ENCODE measurements around the gene LEF1.

Gene LEF1

DNA sequence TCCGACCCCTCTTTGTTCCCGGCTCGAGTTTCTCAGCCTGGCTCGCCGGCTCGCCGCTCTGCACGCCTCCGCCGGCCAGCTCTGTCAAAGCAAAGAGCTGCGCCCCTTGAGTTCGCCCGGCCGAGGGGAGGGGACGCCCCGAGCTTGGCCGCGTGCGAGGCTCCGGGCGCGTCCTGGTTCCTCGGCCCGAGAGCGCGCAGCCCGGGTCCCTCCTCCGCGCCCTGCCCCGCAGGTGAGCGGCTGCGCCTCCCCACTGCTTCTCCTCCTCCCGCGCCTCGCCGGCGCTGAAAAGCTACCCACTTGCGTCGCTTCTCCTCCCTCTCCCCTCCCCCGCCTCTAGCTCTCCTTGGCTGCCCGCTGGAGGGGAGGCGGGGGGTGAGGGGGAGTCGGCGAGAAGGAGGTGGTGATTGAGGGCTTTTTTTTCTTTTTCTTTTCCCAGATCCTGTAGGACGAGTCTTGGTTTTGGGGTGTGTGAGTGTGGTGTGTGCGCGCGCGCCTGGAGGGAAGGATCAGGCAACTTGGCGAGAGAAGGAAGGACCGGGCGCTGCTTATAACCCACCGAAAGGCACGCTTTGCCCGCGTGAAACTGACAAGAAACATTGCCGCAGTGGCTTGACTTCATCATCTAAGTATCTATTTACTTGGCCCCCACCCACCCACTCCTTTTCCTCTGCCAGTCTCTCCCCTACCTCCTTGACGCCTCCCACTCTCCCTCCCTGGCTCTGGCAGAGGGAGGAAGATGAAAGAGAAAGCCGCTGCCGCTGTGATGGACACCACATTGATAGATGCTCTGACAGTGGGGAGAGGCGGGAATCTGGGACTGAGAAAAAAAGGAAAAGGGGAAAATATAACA, at the start of gene LEF1:
LEF1 (minus strand) TSS at position 262 of the 853 bp plus-strand sequence. CDS start 1,165 bp downstream, outside the sequence.
- DNase-seq (ENCODE audit: low read depth in 2 of 2) = peak; percentile 55 to 72

DNA sequence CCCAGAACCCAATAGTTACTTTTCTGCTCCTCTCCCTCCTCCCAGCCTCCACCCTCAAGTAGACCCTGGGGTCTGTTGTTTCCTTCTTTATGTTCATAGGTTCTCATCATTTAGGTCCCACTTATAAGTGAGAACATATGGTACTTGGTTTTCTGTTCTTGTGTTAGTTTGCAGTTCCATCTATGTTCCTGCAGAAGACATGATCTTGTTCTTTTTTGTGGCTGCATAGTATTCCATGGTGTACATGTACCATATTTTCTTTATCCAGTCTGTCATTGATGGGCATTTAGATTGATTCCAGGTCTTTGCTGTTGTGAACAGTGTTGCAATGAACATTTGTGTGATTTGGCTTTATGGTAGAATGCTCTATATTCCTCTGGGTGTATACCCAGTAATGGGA, 47.8 kb upstream of the LEF1 start:
- DNase-seq (ENCODE audit: low read depth in 2 of 2) = no peak

DNA sequence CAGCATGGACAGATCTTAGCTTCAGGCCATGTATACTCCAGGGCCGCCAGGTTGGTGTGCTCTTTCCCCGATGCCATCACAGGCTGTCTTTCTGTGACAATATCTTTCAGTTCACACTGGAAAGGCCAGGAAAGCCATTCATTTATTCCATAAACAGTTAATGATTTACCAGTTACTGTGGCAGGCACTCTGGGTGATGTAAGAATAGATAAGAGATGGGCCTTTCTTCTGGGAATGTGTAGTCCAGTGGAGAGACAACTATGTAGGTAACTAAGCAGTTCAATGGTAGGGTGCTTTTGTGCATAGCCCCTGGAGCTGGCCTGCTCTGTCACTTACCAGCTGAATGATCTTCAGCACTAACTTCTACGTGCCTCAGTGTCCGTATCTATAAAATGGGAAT, 46.3 kb upstream of the LEF1 start:
- no peak for DNase-seq (ENCODE audit: low read depth in 2 of 2)

DNA sequence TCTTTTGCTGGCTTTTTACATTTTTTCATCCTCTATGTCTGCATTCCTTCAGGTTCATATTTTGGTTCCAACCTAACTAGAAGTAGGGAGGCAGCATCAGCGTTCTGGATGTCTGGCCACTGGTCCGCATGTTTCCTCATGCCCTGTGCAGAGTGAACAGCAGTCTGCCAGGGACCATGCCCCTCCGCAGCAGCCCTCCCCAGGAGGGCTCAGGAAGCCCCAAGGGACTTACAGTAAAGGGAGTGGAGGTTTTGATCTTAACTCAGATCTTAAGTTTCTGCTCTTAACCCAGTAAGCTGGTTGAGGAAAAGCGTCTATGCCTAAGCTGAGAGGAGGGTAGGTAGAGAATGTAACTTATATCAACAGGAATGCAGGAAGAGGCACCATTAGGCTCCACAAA, 45.0 kb upstream of the LEF1 start:
- no peak for DNase-seq (ENCODE audit: low read depth in 2 of 2)

DNA sequence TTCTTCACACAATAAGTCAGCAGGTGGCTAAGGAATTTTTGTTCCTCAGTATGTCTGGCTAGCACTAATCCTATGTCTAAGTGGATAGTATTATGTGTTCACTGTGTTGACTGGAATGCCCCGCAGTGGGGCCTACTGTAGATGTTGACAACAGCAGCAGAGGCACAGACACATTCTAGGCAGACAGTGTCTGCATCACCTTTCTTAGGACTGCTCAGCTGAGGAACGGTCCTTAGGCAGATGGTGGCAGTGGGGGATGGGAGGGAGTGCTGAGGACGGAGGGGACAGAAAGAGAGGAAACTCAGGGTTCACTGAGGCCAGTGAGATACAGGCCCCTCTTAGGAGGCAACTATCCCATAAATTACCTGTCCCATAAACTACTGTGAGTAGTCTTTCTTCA, 44.6 kb upstream of the LEF1 start:
- DNase-seq (ENCODE audit: low read depth in 2 of 2) = no peak

DNA sequence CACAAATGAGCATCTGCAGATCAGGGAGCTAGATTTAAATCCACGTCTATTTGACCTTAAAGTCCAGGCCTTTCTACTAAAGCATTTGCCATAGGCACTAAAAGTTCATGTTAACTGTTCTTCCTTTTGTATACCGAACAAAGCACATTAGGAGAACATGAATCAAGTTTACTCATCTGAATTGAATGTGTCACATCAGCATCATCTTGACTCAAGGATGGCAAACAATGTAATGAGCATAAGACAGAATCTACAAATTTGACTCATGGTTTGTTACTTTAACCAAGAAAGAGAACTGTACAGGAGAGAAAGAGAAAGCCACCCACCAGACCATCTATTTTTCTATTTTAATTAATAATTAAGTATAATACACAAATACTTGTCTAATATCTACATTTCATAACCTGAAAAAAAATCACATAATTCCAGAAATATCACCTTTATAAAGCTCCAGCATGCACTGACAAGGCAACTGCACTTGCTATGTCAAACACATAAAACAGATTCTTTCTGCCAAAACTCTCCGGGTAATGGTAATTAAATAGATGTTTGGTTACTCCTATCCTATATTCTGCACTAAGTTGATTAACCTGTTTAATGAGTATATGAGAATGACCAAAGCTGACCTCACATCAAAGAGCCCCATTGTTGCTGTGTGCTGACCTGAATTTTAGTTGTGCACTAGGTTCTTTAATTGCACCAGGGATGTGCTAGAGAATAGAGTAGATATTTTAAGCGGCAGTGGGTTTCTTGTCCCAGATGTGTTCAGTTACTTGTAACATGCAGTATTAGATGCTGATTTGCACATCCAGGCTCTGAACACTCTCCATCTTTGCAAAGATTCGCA, 42.5 kb upstream of the LEF1 start:
- DNase-seq (ENCODE audit: low read depth in 2 of 2) = no peak

DNA sequence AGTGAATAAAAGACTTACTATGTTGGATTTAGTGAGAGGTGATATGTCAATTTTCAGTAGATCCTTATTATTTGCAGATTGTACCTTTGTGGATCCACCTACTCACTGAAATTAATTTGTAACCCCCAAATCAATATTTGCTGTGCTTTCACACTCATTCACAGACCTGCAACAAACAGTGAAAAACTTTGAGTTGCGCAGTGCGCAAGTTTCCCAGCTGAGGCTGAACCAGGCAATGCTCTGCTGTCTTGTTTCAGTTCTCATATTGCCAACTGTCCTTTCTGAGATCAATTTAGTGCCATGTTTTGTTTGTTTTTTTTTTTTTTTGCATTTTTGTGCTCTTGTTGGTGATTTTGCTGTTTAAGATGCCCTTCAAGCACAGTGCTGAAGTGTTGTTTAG, 40.8 kb upstream of the LEF1 start:
- no peak for DNase-seq (ENCODE audit: low read depth in 2 of 2)

DNA sequence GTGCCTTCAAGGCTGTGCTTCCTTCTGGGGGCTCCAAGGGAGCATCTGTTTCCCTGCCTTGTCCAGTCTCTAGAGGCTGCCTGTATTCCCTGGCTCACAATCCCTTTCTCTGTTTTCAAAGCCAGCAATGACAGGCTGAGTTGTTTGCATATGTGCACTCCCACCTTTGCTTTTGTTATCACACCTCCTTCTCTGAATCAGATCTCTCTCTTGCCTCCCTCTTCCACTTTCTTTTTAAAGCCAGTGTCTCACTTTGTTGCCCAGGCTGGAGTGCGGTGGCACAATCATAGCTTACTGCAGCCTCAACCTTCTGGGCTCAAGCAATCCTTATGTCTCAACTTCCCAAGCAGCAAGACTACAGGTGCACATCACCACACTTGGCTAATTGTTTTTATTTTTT, 37.1 kb upstream of the LEF1 start:
- DNase-seq (ENCODE audit: low read depth in 2 of 2) = peak in 1 of 2 donors; percentile 6

DNA sequence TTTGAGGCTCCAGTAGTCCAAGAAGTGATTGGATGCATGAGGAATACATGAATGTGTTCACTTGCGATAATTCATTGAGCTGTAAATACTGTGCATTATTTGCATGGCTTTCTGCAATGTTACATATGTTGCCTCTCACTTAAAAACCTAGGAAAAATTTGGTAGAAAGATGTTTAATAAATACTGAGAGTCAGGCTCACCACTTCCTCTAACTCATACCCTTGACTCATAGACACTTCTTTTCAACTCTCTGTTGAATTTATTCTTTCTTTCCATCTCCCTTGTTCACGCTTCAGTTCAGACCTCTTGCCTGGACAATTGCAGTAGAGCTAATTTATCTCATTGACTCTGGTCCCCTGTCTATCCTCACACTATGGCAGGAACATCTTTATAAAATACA, 35.8 kb upstream of the LEF1 start:
- no peak for DNase-seq (ENCODE audit: low read depth in 2 of 2)

DNA sequence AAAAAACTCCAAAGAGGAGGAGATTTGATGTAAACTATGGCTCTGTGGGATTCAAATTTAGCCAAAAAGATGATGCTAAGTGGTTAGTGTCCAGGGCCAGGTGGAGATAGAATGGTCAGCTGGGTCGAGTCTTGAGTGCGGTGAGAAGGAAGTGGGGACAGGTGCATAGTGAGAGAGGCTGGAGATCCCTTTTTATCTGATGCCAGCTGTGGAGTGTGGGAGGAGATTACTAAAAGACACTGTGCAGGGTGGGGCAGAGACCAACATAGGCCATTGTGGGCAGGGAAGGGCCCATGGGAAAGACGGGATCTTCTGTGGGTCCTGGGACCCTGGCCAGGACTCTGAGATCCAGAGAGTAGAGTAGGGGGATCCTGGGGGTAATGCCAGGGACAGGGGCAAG, 34.6 kb upstream of the LEF1 start:
- no peak for DNase-seq (ENCODE audit: low read depth in 2 of 2)

DNA sequence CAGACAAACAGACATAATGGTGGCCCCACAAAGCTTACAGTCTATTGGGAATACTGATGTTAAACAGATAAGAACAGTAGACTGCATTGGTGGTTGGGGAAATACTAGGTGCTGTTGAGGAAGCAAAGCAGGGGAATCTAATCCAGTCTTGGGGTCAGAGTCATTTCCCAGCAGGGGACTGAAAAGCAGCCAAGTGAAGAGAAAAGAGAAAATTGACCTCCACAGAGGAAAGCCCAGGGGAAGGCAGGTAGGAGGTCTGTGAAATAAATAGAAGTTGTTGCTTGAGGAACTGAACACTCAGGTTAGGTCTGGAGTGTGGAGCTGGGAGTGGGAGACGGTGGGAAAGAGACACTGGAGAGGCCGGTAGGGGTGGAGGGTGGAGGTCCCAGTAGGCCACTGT, 33.0 kb upstream of the LEF1 start:
- DNase-seq (ENCODE audit: low read depth in 2 of 2) = no peak

DNA sequence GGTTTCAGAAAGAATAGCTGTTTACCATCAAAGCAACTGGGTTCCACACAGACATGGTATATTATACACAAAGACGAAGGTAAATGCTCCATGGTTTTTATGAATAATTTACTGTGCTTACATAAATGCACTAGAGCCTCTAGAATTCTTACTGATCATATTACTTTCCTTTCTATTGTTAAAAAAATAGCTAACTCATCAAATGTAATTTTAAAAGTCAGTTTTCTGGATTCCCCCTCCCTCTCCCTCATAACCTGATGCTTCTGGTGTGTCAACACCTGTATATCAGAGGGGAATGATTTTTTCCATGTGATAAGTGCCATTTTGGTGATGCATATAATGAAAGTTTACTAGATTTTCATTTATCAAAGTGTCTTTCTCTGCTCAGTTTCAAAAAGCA, 31.1 kb upstream of the LEF1 start:
- DNase-seq (ENCODE audit: low read depth in 2 of 2) = no peak

DNA sequence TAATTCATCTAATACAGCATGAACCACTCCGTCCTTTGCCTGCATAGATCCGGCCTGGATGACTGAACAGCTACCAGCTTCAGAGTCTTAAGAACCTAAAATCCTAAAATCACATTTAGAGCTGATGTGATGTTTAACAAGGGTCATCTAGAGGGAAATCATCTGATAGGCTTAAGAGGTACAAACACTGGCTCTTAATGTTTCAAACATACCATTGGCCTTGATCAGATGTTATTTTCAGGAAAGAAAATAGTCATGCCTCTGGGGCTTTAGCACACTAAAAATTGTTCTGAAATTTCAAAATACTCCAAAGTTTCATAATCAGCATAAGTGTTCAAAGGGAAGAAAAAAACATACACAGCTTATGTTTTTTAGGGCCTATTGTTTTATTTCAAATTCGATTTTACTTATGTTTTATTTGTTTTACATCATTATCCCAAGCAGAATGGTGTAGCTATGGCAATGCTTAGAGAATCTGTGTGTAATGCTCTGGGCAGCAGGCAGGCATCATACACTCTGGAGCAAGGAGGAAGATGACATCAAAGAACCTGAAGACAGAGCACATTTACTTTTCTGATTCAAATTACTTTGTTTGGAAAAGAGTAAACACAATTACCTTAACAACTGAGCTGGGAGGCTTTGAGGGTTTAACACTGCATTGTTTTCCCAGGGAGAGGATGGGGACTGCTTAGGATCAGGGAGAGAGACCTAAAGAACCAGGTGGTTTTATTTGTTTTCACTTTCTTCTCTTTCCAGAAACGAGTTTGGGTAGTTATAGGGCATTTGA, 25.3 kb upstream of the LEF1 start:
- DNase-seq (ENCODE audit: low read depth in 2 of 2) = no peak

DNA sequence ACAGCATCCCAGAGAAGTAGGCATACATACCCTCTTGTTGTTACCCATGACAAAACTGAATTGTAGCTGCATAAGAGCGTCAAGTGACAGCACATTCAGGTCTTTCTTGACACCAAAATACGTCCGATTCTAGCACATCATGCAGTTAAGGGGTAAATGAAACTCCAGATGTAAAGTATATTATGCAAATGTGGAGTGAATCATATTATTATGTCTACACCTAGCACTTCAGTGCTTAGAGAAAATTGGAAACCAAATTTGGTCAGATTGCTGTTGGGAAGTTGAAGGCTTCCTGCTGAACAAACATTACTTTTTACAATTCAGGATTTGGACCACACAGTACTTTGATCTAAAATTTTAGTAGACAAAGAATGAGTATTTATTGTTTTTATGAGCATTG, 24.2 kb upstream of the LEF1 start:
- no peak for DNase-seq (ENCODE audit: low read depth in 2 of 2)

DNA sequence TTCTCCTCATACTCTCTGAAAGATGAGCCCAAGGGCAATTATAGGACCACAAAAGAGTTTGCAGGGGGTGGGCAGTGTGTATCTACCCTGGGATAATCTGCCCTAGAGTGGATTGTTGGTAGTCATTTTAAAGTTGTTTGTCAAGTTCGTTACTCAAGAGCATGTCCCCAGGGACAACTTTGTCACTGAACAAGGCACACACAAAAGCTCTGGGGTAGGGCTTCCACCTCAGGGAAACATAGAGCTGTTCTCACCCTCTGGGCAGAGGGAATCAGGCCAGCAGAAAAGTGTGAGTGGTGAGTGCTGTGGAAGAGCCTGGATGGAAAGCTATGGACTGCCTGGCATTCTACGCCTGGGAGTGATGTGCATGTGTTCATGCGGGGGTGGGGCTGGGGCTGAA, 23.3 kb upstream of the LEF1 start:
- DNase-seq (ENCODE audit: low read depth in 2 of 2) = no peak

DNA sequence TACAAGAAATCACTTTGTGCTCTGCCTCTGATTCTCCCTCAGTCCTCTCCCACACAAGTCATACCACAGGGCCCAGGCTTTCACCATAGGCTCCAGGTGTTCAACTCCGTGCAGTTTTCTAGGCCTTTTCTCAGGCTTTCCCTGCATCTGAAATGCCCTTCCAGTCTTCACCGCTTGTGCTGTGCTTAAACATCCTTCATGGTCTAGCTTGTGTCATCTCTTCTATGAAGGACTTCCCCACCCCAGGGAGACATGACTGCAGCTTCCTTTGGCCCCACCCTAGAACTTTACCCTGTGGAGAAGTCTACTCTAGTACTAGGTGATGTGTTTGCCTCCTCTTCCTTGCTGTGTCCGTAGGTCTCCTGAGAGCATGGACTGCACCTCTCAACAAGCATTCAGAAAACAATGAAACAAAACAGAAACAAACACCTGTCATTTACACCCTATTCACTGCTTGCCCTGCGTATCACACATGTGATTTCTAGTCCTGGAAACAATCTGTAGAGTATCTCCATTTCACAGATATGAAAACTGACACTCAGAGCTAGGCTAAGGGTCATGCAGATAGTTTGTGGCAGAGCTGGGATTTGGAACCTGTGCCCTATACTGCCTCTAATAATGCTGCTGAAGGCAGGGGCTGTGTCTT, 22.7 kb upstream of the LEF1 start:
- no peak for DNase-seq (ENCODE audit: low read depth in 2 of 2)

DNA sequence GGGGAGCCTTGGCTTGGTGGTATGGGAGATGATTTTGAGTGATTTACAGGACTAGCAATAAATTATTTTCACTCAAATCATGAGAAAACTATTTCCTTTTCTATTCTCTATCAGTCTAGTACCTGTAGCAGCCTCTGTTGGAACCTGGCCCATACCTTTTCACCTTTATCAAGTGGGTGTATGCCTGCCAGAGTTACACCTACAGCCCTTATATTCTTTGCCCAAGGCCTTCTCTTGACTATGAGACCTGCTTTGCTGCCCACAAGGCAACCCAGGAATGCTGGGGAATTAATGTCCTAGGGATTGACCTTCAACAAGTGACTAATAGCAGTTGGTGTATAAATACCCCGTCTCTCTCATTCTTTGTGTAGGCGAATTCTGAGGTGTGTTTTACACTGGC, 20.0 kb upstream of the LEF1 start:
- no peak for DNase-seq (ENCODE audit: low read depth in 2 of 2)

DNA sequence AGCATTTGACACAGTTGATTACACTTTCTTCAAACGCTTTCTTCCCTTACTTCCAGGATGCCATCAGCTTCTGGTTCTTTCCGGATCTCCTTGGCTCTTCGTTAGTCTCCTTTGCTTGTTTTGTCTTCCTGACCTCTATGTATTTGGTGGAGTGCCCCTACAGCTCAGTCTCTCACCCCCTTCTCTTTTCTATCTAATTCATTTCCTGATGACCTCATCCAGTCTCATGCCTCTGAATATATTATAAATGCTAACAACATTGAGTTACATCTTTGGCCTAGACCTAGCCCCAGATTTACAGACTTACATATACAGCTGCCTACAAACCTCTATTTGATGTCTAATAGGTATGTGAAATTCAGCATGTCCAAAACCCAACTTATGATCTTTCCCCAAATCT, 16.5 kb upstream of the LEF1 start:
- no peak for DNase-seq (ENCODE audit: low read depth in 2 of 2)

DNA sequence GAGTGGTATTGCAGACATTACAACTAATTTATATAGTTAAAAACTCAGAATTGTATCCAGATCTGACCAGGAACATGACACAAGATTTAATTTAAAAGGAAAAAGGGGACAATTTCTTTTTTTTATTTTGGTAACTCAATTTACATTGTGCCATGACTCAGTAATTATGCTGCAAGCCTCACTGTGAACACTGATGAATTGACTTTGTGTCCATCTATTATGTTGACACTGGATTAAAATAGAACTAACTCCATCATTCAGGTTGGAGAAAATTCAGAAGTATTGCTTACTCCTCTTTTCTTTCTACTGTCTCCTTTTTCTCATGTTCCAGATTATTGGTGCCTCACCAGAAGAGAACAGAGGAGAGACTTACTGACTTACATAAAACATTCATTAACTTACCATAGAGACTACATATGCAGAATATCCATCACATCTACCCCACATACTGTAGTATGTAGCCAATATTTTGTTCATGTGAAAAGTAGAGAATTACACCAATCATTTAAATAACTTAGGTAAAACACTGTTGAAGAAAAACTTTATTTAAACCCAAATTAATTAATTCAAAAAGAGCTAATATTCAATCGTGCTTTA, 15.8 kb upstream of the LEF1 start:
- DNase-seq (ENCODE audit: low read depth in 2 of 2) = no peak

DNA sequence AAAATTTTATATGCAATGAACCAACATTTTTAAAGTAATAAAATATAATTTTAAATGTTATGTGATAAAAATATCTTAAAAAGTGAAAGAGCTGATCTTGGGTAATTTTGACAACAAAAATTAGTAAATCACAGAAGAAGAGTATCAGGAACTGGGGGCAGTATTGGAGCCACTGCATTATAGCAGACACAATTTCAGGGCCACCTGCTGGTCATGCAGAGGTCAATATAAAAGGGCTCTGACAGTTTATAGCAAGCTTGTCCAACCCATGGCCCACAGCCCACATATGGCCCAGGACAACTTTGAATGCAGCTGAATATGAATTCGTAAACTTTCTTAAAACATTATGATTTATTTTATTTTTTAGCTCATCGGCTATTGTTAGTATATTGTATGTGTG, 13.0 kb upstream of the LEF1 start:
- DNase-seq (ENCODE audit: low read depth in 2 of 2) = no peak

DNA sequence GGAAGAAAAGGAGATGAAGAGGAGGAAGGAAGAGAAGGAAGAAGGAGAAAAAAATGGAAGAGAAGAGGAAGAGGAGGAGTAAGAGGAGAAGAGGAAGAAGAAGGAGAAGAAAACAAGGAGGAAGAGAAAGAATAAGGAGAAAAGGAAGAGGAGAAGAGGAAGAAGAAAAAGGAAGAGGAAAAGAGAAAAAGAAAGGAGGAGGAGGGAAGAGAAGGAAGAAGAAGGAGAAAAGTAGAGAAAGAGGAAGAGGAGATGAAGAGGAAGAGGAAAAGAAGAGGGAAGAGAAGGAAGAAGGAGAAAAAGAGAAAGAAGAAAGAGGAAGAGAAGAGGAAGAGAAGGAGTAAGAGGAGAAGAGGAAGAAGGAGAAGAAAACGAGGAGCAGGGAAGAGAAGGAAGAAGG, 11.8 kb upstream of the LEF1 start:
- no peak for DNase-seq (ENCODE audit: low read depth in 2 of 2)
